Gastrocnemius medialis (tissue), 4 donors: Measurements from ENCODE around the gene KCNC2.

ENCODE experiments used
- CTCF ChIP-seq, 5 experiments: fragments of 450-650 bp in 3 of 5; fragments of 200-600 bp in 2 of 5; sonication (generic) in 2 of 5; IDR thresholded peaks in 4 of 5; conservative IDR thresholded peaks in 1 of 5; 1 replicate in 4 of 5; 2 replicates in 1 of 5; pipeline ENCODE4 v1.5.1; 2016 to 2019; ENCODE audit warnings: antibody characterized with exemption in 5 of 5, mild to moderate bottlenecking in 3 of 5, moderate library complexity in 3 of 5
- POLR2A ChIP-seq, 2 donors: fragments of 450-650 bp; IDR thresholded peaks; one replicate each; pipeline ENCODE4 v1.6.1; 2017; ENCODE audit warnings: antibody characterized with exemption in 2 of 2, mild to moderate bottlenecking in 2 of 2, moderate library complexity in 2 of 2

GRCh38 chr12:75086091-75087038 is 123.3 kb downstream of the KCNC2 start:
- TF ChIP-seq CTCF (IDR thresholded peaks at IDR 0.05 in 4 of 5, conservative IDR thresholded peaks at IDR 0.05 in 1 of 5) (no peak), POLR2A (IDR thresholded peaks at IDR 0.05) (no peak)
